ENCODE data around the gene TRPM8. TPM values are rescaled to one million over a fixed set of nuclear protein-coding genes. Genes with fewer than 3 reads are reported as not detected.

TRPM8 gene
- total RNA-seq, 1 donor from 2014 or later, result not detected

GRCh38 chr2:234038076-234038802 lies 121.1 kb downstream of the TRPM8 start:
- H3K27me3 ChIP-seq, result no peaks in the 10 kb centered on the region
- H3K36me3 ChIP-seq, result no peaks in the 10 kb centered on the region
- no peak for DNase-seq (ENCODE audit: low spot score in 2 of 2)
- intact Hi-C loops (cut with DNase I), result no loop called here
- H3K4me3 ChIP-seq, result no peak overlapping the region
- peaks cover 0 to 2% of the 10 kb centered on the region in 2 donors for H3K9me3 ChIP-seq
- H3K27ac ChIP-seq, result no peak overlapping the region
- no peak for TF ChIP-seq CTCF (IDR thresholded peaks at IDR 0.05)
- H3K4me1 ChIP-seq, result no peaks in the 10 kb centered on the region

GRCh38 chr2:234044157-234044556 lies 127.0 kb downstream of the TRPM8 start:
- Histone ChIP-seq H3K36me3 (no peaks in the 10 kb centered on the region), H3K27me3 (no peaks in the 10 kb centered on the region), H3K4me1 (no peaks in the 10 kb centered on the region), H3K27ac (no peak overlapping the region), H3K4me3 (no peak overlapping the region), H3K9me3 (no peaks in the 10 kb centered on the region)
- intact Hi-C loops (cut with DNase I), result no loop called here
- no peak for DNase-seq (ENCODE audit: low spot score in 2 of 2)
- TF ChIP-seq CTCF (IDR thresholded peaks at IDR 0.05), result no peak

GRCh38 chr2:234046521-234046920 lies 129.3 kb downstream of the TRPM8 start:
- no peaks in the 10 kb centered on the region for H3K36me3 ChIP-seq
- no peaks in the 10 kb centered on the region for H3K9me3 ChIP-seq
- no peak overlapping the region for H3K4me3 ChIP-seq
- H3K27me3 ChIP-seq, result no peaks in the 10 kb centered on the region
- DNase-seq (ENCODE audit: low spot score in 2 of 2), result no peak
- H3K27ac ChIP-seq, result no peak overlapping the region
- no peaks in the 10 kb centered on the region for H3K4me1 ChIP-seq
- no peak for TF ChIP-seq CTCF (IDR thresholded peaks at IDR 0.05)
- intact Hi-C loops (cut with DNase I), result no loop called here

GRCh38 chr2:234047361-234047760 lies 130.2 kb downstream of the TRPM8 start:
- Histone ChIP-seq H3K27ac (no peak overlapping the region), H3K4me1 (no peaks in the 10 kb centered on the region), H3K36me3 (no peaks in the 10 kb centered on the region), H3K4me3 (no peak overlapping the region), H3K9me3 (no peaks in the 10 kb centered on the region), H3K27me3 (no peaks in the 10 kb centered on the region)
- TF ChIP-seq CTCF (IDR thresholded peaks at IDR 0.05), result no peak
- intact Hi-C loops (cut with DNase I), result no loop called here
- no peak for DNase-seq (ENCODE audit: low spot score in 2 of 2)

- DNase-seq (ENCODE audit: low spot score in 2 of 2), result no peak
- no peak overlapping the region for H3K27ac ChIP-seq
- intact Hi-C loops (cut with DNase I), result no loop called here
- no peaks in the 10 kb centered on the region for H3K36me3 ChIP-seq
- H3K27me3 ChIP-seq, result no peaks in the 10 kb centered on the region
- H3K9me3 ChIP-seq, result no peaks in the 10 kb centered on the region
- no peak for TF ChIP-seq CTCF (IDR thresholded peaks at IDR 0.05)
- H3K4me1 ChIP-seq, result no peaks in the 10 kb centered on the region
- H3K4me3 ChIP-seq, result no peak overlapping the region
Measured at GRCh38 chr2:234048049-234048448, 130.9 kb downstream of the TRPM8 start.

Data from ascending aorta (tissue), 2 donors.